K562 (cell line): ENCODE results near the gene ITGB2. TPM values are rescaled to one million over a fixed set of nuclear protein-coding genes. Genes with fewer than 3 reads are reported as not detected.
A peak's percentile ranks its signal among the peaks of the same experiment; 100 is the strongest.

Experiments
- BCOR ChIP-seq: fragments of 450-650 bp; IDR thresholded peaks from 2 replicates; pipeline ENCODE4 v1.6.1; 2016
- C11orf30 ChIP-seq: fragments of 450-650 bp; IDR thresholded peaks from 2 replicates; pipeline ENCODE4 v1.6.1; 2016; ENCODE audit warnings: low read depth, mild to moderate bottlenecking
- CHCHD3 ChIP-seq: fragments of 250-450 bp; sonication (Bioruptor Pico); IDR thresholded peaks from 2 replicates; pipeline ENCODE4 v2.1.2; 2022; ENCODE audit warnings: mild to moderate bottlenecking
- ELF2 ChIP-seq: fragments of 250-450 bp; sonication (Bioruptor Pico); IDR thresholded peaks from 2 replicates; pipeline ENCODE4 v1.5.0; 2021; ENCODE audit warnings: mild to moderate bottlenecking
- ELK3 ChIP-seq: fragments of 450-650 bp; formaldehyde crosslinking; IDR thresholded peaks from 2 replicates; pipeline ENCODE4 v1.4.0; 2020; ENCODE audit warnings: mild to moderate bottlenecking
- ETV5 ChIP-seq: sonication (generic); formaldehyde crosslinking; IDR thresholded peaks from 2 replicates; pipeline ENCODE4 v1.4.0; 2020; ENCODE audit warnings: low read depth, mild to moderate bottlenecking, missing genetic modification reagents
- KDM2B ChIP-seq: fragments of 250-450 bp; sonication (Bioruptor Pico); IDR thresholded peaks from 2 replicates; pipeline ENCODE4 v1.8.0; 2021; ENCODE audit warnings: mild to moderate bottlenecking, moderate library complexity
- PRDM10 ChIP-seq: fragments of 450-650 bp; IDR thresholded peaks from 2 replicates; pipeline ENCODE4 v1.6.1; 2018; ENCODE audit not compliant: partially characterized antibody
- TOE1 ChIP-seq, 2 experiments: fragments of 450-650 bp in 1 of 2; sonication (generic) in 1 of 2; formaldehyde crosslinking in 1 of 2; IDR thresholded peaks; 2 replicates each; pipeline versions ENCODE4 v1.7.1 to v1.8.0; 2016 to 2022; ENCODE audit warnings: borderline replicate concordance in 2 of 2, mild to moderate bottlenecking in 2 of 2, antibody characterized with exemption in 1 of 2, inconsistent platforms in 1 of 2, low read depth in 1 of 2, missing genetic modification reagents in 1 of 2, moderate library complexity in 1 of 2
- ZNF347 ChIP-seq: fragments of 450-650 bp; formaldehyde crosslinking; IDR thresholded peaks from 2 replicates; pipeline ENCODE4 v1.4.0; 2020; ENCODE audit warnings: low read depth, mild to moderate bottlenecking, moderate library complexity
- ZNF695 ChIP-seq: fragments of 450-650 bp; formaldehyde crosslinking; IDR thresholded peaks from 2 replicates; pipeline ENCODE4 v1.4.0; 2020; ENCODE audit warnings: mild to moderate bottlenecking, moderate library complexity
- polyA plus RNA-seq, 8 experiments: library from polyadenylated mRNA; depleted of rRNA in 4 of 8; stranded (reverse) in 5 of 8; unstranded in 3 of 8; fragments of >200 nt; fragmentation: Nextera tagmentation in 2 of 8; fragmentation: Illumina TruSeq in 1 of 8; extraction: Ambion mirVana in 2 of 8; extraction: Trizol in 1 of 8; gene quantifications; 2 replicates each; pipeline versions ENCODE4 v1.2.1 to v1.2.3, GENCODE V29; 2011 to 2014; ENCODE audit warnings: inconsistent platforms in 1 of 8, missing spikeins in 1 of 8
- total RNA-seq, 7 experiments: library from RNA; depleted of rRNA in 6 of 7; stranded (reverse); fragments of >200 nt in 6 of 7; fragmentation: Illumina TruSeq in 2 of 7; extraction: Trizol in 2 of 7; gene quantifications; 2 replicates each; pipeline versions ENCODE4 v1.2.1 to v1.2.3, GENCODE V29; 2011 to 2021; ENCODE audit warnings: low replicate concordance in 1 of 7
- TF ChIP-seq, protein P1 (sequence below): IDR thresholded peaks from 2 replicates; pipeline ENCODE4 v1.6.1; 2016; ENCODE audit warnings: missing genetic modification characterization, missing compliant biosample characterization
- TF ChIP-seq, protein P2 (sequence below), 3 experiments: fragments of 200-800 bp in 1 of 3; fragments of 250-450 bp in 1 of 3; fragments of 450-650 bp in 1 of 3; sonication (Bioruptor Pico) in 1 of 3; sonication (Bioruptor generic) in 1 of 3; formaldehyde crosslinking in 1 of 3; IDR thresholded peaks; 2 replicates each; pipeline versions ENCODE4 v1.6.1 to v1.8.0; 2016 to 2022; ENCODE audit warnings: mild to moderate bottlenecking in 2 of 3, missing genetic modification characterization in 2 of 3, missing compliant biosample characterization in 1 of 3, moderate library complexity in 1 of 3

ITGB2 gene
- total and polyA plus RNA-seq, 9 of the 15 experiments (the other 6 are each of a cell fraction or from before 2014, with no cell fraction given): 0.07 to 1.3 (median 0.51) TPM; not detected in 2

GRCh38 chr21:44873356-44874239 lies 47.1 kb downstream of the ITGB2 start, which contains the start of gene PTTG1IP (continued):
- no peak for TF ChIP-seq TOE1 (IDR thresholded peaks at IDR 0.05; ENCODE audit: borderline replicate concordance)
- 0 out of 2 replicates have a peak, but pooled peaks have one; percentile 28 for TF ChIP-seq TOE1 (CRISPR knock-in tag; IDR thresholded peaks at IDR 0.05; ENCODE audit: borderline replicate concordance, low read depth)
- TF ChIP-seq ZNF347: no peak
- no peak; the same call in 1 of the 2 replicates for TF ChIP-seq BCOR
- TF ChIP-seq ZNF695 (CRISPR knock-in tag): no peak
- TF ChIP-seq ELK3 (CRISPR knock-in tag): 0 out of 2 replicates have a peak, but pooled peaks have one; percentile 50
- TF ChIP-seq, protein P1, sequence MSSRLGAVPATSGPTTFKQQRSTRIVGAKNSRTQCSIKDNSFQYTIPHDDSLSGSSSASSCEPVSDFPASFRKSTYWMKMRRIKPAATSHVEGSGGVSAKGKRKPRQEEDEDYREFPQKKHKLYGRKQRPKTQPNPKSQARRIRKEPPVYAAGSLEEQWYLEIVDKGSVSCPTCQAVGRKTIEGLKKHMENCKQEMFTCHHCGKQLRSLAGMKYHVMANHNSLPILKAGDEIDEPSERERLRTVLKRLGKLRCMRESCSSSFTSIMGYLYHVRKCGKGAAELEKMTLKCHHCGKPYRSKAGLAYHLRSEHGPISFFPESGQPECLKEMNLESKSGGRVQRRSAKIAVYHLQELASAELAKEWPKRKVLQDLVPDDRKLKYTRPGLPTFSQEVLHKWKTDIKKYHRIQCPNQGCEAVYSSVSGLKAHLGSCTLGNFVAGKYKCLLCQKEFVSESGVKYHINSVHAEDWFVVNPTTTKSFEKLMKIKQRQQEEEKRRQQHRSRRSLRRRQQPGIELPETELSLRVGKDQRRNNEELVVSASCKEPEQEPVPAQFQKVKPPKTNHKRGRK (tag): no peak
- no peak; the same call in 1 of the 2 replicates for TF ChIP-seq KDM2B (CRISPR knock-in tag)
- TF ChIP-seq C11orf30: no peak
- TF ChIP-seq ELF2 (CRISPR knock-in tag): 0 out of 2 replicates have a peak, but pooled peaks have one; percentile 36
- peak; percentile 86 for TF ChIP-seq ETV5 (CRISPR knock-in tag)
- no peak for TF ChIP-seq PRDM10
- TF ChIP-seq CHCHD3 (CRISPR knock-in tag): no peak
- TF ChIP-seq, protein P2, sequence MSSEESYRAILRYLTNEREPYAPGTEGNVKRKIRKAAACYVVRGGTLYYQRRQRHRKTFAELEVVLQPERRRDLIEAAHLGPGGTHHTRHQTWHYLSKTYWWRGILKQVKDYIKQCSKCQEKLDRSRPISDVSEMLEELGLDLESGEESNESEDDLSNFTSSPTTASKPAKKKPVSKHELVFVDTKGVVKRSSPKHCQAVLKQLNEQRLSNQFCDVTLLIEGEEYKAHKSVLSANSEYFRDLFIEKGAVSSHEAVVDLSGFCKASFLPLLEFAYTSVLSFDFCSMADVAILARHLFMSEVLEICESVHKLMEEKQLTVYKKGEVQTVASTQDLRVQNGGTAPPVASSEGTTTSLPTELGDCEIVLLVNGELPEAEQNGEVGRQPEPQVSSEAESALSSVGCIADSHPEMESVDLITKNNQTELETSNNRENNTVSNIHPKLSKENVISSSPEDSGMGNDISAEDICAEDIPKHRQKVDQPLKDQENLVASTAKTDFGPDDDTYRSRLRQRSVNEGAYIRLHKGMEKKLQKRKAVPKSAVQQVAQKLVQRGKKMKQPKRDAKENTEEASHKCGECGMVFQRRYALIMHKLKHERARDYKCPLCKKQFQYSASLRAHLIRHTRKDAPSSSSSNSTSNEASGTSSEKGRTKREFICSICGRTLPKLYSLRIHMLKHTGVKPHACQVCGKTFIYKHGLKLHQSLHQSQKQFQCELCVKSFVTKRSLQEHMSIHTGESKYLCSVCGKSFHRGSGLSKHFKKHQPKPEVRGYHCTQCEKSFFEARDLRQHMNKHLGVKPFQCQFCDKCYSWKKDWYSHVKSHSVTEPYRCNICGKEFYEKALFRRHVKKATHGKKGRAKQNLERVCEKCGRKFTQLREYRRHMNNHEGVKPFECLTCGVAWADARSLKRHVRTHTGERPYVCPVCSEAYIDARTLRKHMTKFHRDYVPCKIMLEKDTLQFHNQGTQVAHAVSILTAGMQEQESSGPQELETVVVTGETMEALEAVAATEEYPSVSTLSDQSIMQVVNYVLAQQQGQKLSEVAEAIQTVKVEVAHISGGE (CRISPR knock-in tag; IDR thresholded peaks at IDR 0.05): peak in 2 of 3 experiments; percentile 59 to 82; a peak in 4 of 6 replicates
